GM18951 (cell line): ENCODE data around the gene HSD17B3.
"Not testable (repeated sequence)": the region's sequence is repeated elsewhere in the genome, so short reads cannot be mapped to it uniquely, and the experiment has no call there.

Experiments used
- POLR2A ChIP-seq: IDR thresholded peaks from 4 replicates; pipeline ENCODE4 v1.6.1; 2011; ENCODE audit warnings: mild to moderate bottlenecking; ENCODE audit not compliant: insufficient read length, insufficient read depth; ENCODE audit errors: extremely low read depth
- in situ Hi-C: fragments of 300-500 bp; cut with MboI; formaldehyde crosslinking; loops from one replicate; pipeline ENCODE4 v1.12.0; 2022; ENCODE audit warnings: low sequenced_read_pairs, mixed read lengths, inconsistent platforms; ENCODE audit not compliant: unreplicated experiment

HSD17B3 gene

GRCh38 chr9:96242811-96243210 lies 59.2 kb downstream of the HSD17B3 start:
- no peak for TF ChIP-seq POLR2A
- in situ Hi-C loops: no loop called here

GRCh38 chr9:96241391-96241809 lies 60.6 kb downstream of the HSD17B3 start:
- in situ Hi-C loops: no loop called here
- no peak for TF ChIP-seq POLR2A

GRCh38 chr9:96236854-96237550 lies 65.0 kb downstream of the HSD17B3 start:
- no peak for TF ChIP-seq POLR2A
- in situ Hi-C loops: no loop called here

- in situ Hi-C loops: not testable (repeated sequence)
Observed at GRCh38 chr9:96236337-96236736, 65.6 kb downstream of the HSD17B3 start.

- in situ Hi-C loops: no loop called here
- no peak for TF ChIP-seq POLR2A
Observed at GRCh38 chr9:96232539-96233241, 69.3 kb downstream of the HSD17B3 start.

- in situ Hi-C loops: no loop called here
- no peak for TF ChIP-seq POLR2A
Observed at GRCh38 chr9:96232164-96232538, 69.8 kb downstream of the HSD17B3 start.

- in situ Hi-C loops: no loop called here
Observed at GRCh38 chr9:96230002-96230401, 72.0 kb downstream of the HSD17B3 start.

GRCh38 chr9:96222132-96222531 lies 79.8 kb downstream of the HSD17B3 start:
- in situ Hi-C loops: no loop called here
- no peak for TF ChIP-seq POLR2A

More at GRCh38 chr9:96230002-96230401, 72.0 kb downstream of the HSD17B3 start:
- no peak for TF ChIP-seq POLR2A

GRCh38 chr9:96219900-96220257 lies 82.1 kb downstream of the HSD17B3 start:
- no peak for TF ChIP-seq POLR2A
- in situ Hi-C loops: no loop called here

GRCh38 chr9:96219026-96219899 lies 82.7 kb downstream of the HSD17B3 start:
- in situ Hi-C loops: no loop called here
- TF ChIP-seq POLR2A: no peak

GRCh38 chr9:96217754-96218693 lies 84.0 kb downstream of the HSD17B3 start:
- in situ Hi-C loops: no loop called here
- TF ChIP-seq POLR2A: no peak

GRCh38 chr9:96217294-96217707 lies 84.7 kb downstream of the HSD17B3 start:
- no peak for TF ChIP-seq POLR2A
- in situ Hi-C loops: no loop called here
